Activated B cell treated with CpG ODN at 0.5 μM for 24 hours (primary cell): ENCODE results near the gene ARHGAP12. TPM values are rescaled to one million over a fixed set of nuclear protein-coding genes. Genes with fewer than 3 reads are reported as not detected.

Experiments
- ATAC-seq: fragments of 200-7000 bp; cut with Tn5 transposase; one replicate; pipeline ENCODE4 v1.10.0; 2021; ENCODE audit warnings: low read depth, mild to moderate bottlenecking, moderate library complexity
- CTCF ChIA-PET: fragments of 350-600 bp; sonication (Branson Sonifier 250); formaldehyde crosslinking; loops from one replicate; lab custom pipeline; 2021; ENCODE audit warnings: antibody characterized with exemption; lab: Charles Lee
- POLR2A ChIA-PET: fragments of 350-600 bp; sonication (Branson Sonifier 250); formaldehyde crosslinking; loops from one replicate; lab custom pipeline; 2021; ENCODE audit warnings: antibody characterized with exemption; lab: Charles Lee
- DNase-seq: peaks from one replicate; pipeline ENCODE4 v3.0.0; 2022
- H3K27ac Mint-ChIP-seq: one replicate; pipeline ENCODE4 v1.8.0; 2020; ENCODE audit warnings: mixed read lengths
- H3K27me3 Mint-ChIP-seq: one replicate; pipeline ENCODE4 v1.8.0; 2021; ENCODE audit warnings: mixed read lengths
- H3K36me3 Mint-ChIP-seq: one replicate; pipeline ENCODE4 v1.8.0; 2021; ENCODE audit warnings: low read depth, mixed read lengths
- H3K4me1 Mint-ChIP-seq: one replicate; pipeline ENCODE4 v1.8.0; 2021; ENCODE audit warnings: mixed read lengths
- H3K4me3 Mint-ChIP-seq: one replicate; pipeline ENCODE4 v1.8.0; 2020; ENCODE audit warnings: mild to moderate bottlenecking, mixed read lengths
- H3K9me3 Mint-ChIP-seq: one replicate; pipeline ENCODE4 v1.8.0; 2020; ENCODE audit warnings: mixed read lengths
- intact Hi-C: fragments of 100-400 bp; cut with micrococcal nuclease; formaldehyde crosslinking; loops from one replicate; pipeline ENCODE4 v1.15.1; 2024
- total RNA-seq: library from RNA; stranded (reverse); gene quantifications from 2 replicates; pipeline ENCODE4 v1.2.3, GENCODE V29; 2022
- TF ChIP-seq, protein P1 (sequence below): fragments of 200-600 bp; IDR thresholded peaks from one replicate; pipeline ENCODE4 v1.8.0; 2022; ENCODE audit warnings: antibody characterized with exemption, mild to moderate bottlenecking

The ARHGAP12 gene, protein sequence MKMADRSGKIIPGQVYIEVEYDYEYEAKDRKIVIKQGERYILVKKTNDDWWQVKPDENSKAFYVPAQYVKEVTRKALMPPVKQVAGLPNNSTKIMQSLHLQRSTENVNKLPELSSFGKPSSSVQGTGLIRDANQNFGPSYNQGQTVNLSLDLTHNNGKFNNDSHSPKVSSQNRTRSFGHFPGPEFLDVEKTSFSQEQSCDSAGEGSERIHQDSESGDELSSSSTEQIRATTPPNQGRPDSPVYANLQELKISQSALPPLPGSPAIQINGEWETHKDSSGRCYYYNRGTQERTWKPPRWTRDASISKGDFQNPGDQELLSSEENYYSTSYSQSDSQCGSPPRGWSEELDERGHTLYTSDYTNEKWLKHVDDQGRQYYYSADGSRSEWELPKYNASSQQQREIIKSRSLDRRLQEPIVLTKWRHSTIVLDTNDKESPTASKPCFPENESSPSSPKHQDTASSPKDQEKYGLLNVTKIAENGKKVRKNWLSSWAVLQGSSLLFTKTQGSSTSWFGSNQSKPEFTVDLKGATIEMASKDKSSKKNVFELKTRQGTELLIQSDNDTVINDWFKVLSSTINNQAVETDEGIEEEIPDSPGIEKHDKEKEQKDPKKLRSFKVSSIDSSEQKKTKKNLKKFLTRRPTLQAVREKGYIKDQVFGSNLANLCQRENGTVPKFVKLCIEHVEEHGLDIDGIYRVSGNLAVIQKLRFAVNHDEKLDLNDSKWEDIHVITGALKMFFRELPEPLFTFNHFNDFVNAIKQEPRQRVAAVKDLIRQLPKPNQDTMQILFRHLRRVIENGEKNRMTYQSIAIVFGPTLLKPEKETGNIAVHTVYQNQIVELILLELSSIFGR
- 23.2 and 27.3 TPM in 2 replicates for total RNA-seq

- ChIA-PET CTCF (interaction anchor here (0.9 to 1.2 kb wide), 2 partner anchors 67 to 1258 kb away, joined by 3 to 5 read pairs; no protein-coding TSS in a partner anchor), POLR2A (interaction anchor here (0.6 to 1.7 kb wide), 5 partner anchors 32 to 451 kb away, joined by 3 to 7 read pairs (median 3); no protein-coding TSS in a partner anchor)
- Mint-ChIP-seq H3K4me1 (peaks cover 44% of the 10 kb centered on the region), H3K9me3 (no peaks in the 10 kb centered on the region), H3K27ac (peak within 1 kb of the TSS; percentile 88), H3K27me3 (no peaks in the 10 kb centered on the region), H3K4me3 (peak within 1 kb of the TSS; percentile 91), H3K36me3 (peaks cover 5% of the 10 kb centered on the region)
- intact Hi-C loops: loop anchor here (1.0 to 5.0 kb wide), 14 partner anchors 14 to 1581 kb away; partner anchors contain the start of genes CCDC7, KIF5B, MAP3K8 and MTPAP
- peak; percentile 97 for DNase-seq
- TF ChIP-seq, protein P1, sequence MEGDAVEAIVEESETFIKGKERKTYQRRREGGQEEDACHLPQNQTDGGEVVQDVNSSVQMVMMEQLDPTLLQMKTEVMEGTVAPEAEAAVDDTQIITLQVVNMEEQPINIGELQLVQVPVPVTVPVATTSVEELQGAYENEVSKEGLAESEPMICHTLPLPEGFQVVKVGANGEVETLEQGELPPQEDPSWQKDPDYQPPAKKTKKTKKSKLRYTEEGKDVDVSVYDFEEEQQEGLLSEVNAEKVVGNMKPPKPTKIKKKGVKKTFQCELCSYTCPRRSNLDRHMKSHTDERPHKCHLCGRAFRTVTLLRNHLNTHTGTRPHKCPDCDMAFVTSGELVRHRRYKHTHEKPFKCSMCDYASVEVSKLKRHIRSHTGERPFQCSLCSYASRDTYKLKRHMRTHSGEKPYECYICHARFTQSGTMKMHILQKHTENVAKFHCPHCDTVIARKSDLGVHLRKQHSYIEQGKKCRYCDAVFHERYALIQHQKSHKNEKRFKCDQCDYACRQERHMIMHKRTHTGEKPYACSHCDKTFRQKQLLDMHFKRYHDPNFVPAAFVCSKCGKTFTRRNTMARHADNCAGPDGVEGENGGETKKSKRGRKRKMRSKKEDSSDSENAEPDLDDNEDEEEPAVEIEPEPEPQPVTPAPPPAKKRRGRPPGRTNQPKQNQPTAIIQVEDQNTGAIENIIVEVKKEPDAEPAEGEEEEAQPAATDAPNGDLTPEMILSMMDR: no peak
- peak; percentile 74 for ATAC-seq
These were observed at the start of gene ARHGAP12 for GRCh38 chr10:31928549-31929260. Gene ARHGAP12 (minus strand): TSS chr10:31928831. CDS start chr10:31908855, 19,976 bp downstream.

- TF ChIP-seq, protein P1: no peak
- Mint-ChIP-seq H3K27ac (no peak overlapping the region), H3K9me3 (peaks cover 4% of the 10 kb centered on the region), H3K4me3 (no peak overlapping the region), H3K4me1 (peaks cover 13% of the 10 kb centered on the region), H3K27me3 (no peaks in the 10 kb centered on the region), H3K36me3 (no peaks in the 10 kb centered on the region)
- POLR2A ChIA-PET: no interaction called here
- intact Hi-C loops: no loop called here
- CTCF ChIA-PET: interaction anchor here (0.7 kb wide), 1 partner anchor 26 kb away, joined by 3 read pairs; no protein-coding TSS in a partner anchor
- no peak for DNase-seq
- no peak for ATAC-seq
These were observed 49.5 kb upstream of the ARHGAP12 start for GRCh38 chr10:31978156-31978483.

DNA sequence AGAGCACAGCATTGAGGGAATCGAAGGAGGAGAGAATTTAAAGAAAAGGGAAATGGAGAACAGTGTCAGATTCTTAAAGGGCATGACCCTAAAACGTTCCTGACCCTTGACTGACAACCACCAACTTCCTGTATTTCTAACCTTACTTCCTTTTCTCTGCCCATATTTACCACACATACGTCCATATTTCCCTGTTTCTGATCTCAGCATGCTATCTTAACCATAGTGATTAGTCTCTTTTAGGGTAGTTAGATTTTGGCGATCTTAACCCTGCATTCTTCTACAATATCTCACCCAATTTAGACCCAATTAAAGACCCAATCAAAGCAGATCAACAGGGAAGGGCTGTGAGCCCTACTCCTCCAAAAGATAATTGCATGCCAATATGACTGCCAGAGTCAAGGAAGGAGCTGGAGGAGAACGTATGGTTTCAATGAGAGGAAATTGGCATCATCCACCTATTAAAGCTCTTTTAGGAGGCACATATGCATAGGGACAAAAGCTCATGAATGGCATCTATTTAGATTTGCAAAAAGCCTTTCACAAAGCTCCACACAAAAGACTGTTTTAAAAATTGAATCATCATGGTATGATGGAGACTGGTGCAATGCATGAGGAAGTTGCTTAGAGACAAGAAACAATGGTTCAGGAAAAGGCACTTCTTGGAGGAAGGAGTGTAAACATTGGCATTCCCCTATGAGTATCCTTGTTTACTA, 49.0 kb upstream of the ARHGAP12 start:
- ChIA-PET POLR2A (no interaction called here), CTCF (interaction anchor here (0.7 kb wide), 1 partner anchor 27 kb away, joined by 3 read pairs; no protein-coding TSS in a partner anchor)
- peaks cover 13% of the 10 kb centered on the region for H3K4me1 Mint-ChIP-seq
- H3K36me3 Mint-ChIP-seq: no peaks in the 10 kb centered on the region
- H3K27me3 Mint-ChIP-seq: no peaks in the 10 kb centered on the region
- no peak overlapping the region for H3K27ac Mint-ChIP-seq
- intact Hi-C loops: loop anchor here (1.0 kb wide), 1 partner anchor 48 kb away; no protein-coding TSS in a partner anchor
- TF ChIP-seq, protein P1: no peak
- H3K9me3 Mint-ChIP-seq: peaks cover 4% of the 10 kb centered on the region
- ATAC-seq (peak; percentile 71), DNase-seq (no peak)
- peak overlapping the region; percentile 3 for H3K4me3 Mint-ChIP-seq

- TF ChIP-seq, protein P1: no peak
- no peaks in the 10 kb centered on the region for H3K9me3 Mint-ChIP-seq
- peaks cover 13% of the 10 kb centered on the region for H3K4me1 Mint-ChIP-seq
- H3K36me3 Mint-ChIP-seq: no peaks in the 10 kb centered on the region
- DNase-seq: no peak
- CTCF ChIA-PET: interaction anchor here (0.6 to 1.2 kb wide), 2 partner anchors 17 kb away, joined by 3 read pairs; no protein-coding TSS in a partner anchor
- POLR2A ChIA-PET: no interaction called here
- ATAC-seq: no peak
- no peak overlapping the region for H3K27ac Mint-ChIP-seq
- no peak overlapping the region for H3K4me3 Mint-ChIP-seq
- H3K27me3 Mint-ChIP-seq: no peaks in the 10 kb centered on the region
- intact Hi-C loops: no loop called here
These were observed 46.6 kb upstream of the ARHGAP12 start for GRCh38 chr10:31975157-31975765.
